ENCODE data around the gene CPAMD8. TPM values are rescaled to one million over a fixed set of nuclear protein-coding genes. Genes with fewer than 3 reads are reported as not detected.

CPAMD8 gene
- total and polyA plus RNA-seq, 9 of the 15 experiments (the other 6 are each of a cell fraction or from before 2014, with no cell fraction given), result 0.20 to 2.1 (median 1.3) TPM

- TF ChIP-seq HMGN3 (IDR thresholded peaks at IDR 0.05; ENCODE audit: borderline replicate concordance, extremely low read depth, insufficient read length, low read depth, low read length), result peak; percentile 56
- TF ChIP-seq, protein P1, sequence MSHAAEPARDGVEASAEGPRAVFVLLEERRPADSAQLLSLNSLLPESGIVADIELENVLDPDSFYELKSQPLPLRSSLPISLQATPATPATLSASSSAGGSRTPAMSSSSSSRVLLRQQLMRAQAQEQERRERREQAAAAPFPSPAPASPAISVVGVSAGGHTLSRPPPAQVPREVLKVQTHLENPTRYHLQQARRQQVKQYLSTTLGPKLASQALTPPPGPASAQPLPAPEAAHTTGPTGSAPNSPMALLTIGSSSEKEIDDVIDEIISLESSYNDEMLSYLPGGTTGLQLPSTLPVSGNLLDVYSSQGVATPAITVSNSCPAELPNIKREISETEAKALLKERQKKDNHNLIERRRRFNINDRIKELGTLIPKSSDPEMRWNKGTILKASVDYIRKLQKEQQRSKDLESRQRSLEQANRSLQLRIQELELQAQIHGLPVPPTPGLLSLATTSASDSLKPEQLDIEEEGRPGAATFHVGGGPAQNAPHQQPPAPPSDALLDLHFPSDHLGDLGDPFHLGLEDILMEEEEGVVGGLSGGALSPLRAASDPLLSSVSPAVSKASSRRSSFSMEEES (CRISPR knock-in tag; IDR thresholded peaks at IDR 0.05), result no peak
- TF ChIP-seq MAFG (tag; conservative IDR thresholded peaks at IDR 0.05), result no peak
- TF ChIP-seq ETV5 (CRISPR knock-in tag; IDR thresholded peaks at IDR 0.05; ENCODE audit: low read depth), result no peak
- TF ChIP-seq POLR2B (IDR thresholded peaks at IDR 0.05; ENCODE audit: low read depth, partially characterized antibody), result peak; percentile 69
- peak; percentile 35; the same call in 1 of the 2 replicates for TF ChIP-seq BHLHE40 (IDR thresholded peaks at IDR 0.05; ENCODE audit: low read length)
- TF ChIP-seq ZNF197 (CRISPR knock-in tag; IDR thresholded peaks at IDR 0.05; ENCODE audit: low read depth), result no peak; the same call in 1 of the 2 replicates
- TF ChIP-seq POLR2AphosphoS5 (IDR thresholded peaks at IDR 0.05; ENCODE audit: control insufficient read depth, insufficient read depth, low read depth, low read length), result no peak
- no peak for TF ChIP-seq RB1 (IDR thresholded peaks at IDR 0.05; ENCODE audit: low read depth)
- 0 out of 2 replicates have a peak, but pooled peaks have one; percentile 21 for TF ChIP-seq HDAC2 (IDR thresholded peaks at IDR 0.05)
- peak; percentile 85 for TF ChIP-seq SAFB (IDR thresholded peaks at IDR 0.05; ENCODE audit: borderline replicate concordance, low read depth, low read length)
- peak; percentile 8 for TF ChIP-seq TAF1 (IDR thresholded peaks at IDR 0.05; ENCODE audit: control insufficient read depth, extremely low read depth, insufficient read depth, low read length, severe bottlenecking)
- TF ChIP-seq CCNT2 (IDR thresholded peaks at IDR 0.05; ENCODE audit: borderline replicate concordance, extremely low read depth, insufficient read length, low read depth, low read length), result peak; percentile 43
- no peak for TF ChIP-seq RBM22 (IDR thresholded peaks at IDR 0.05; ENCODE audit: low read depth, low read length, poor library complexity, severe bottlenecking)
- no peak for TF ChIP-seq ZNF699 (CRISPR knock-in tag; IDR thresholded peaks at IDR 0.05; ENCODE audit: insufficient replicate concordance)
- TF ChIP-seq MYC (IDR thresholded peaks at IDR 0.05; ENCODE audit: low read depth, low read length), result 0 out of 2 replicates have a peak, but pooled peaks have one; percentile 37
- TF ChIP-seq MYC (CRISPR knock-in tag; IDR thresholded peaks at IDR 0.05; ENCODE audit: borderline replicate concordance, low read depth), result no peak
- TF ChIP-seq CXXC5 (CRISPR knock-in tag; IDR thresholded peaks at IDR 0.05), result peak; percentile 57; the same call in 1 of the 2 replicates
- TF ChIP-seq POLR2G (IDR thresholded peaks at IDR 0.05; ENCODE audit: low read depth, low read length), result 0 out of 2 replicates have a peak, but pooled peaks have one; percentile 23
- TF ChIP-seq, protein P2, sequence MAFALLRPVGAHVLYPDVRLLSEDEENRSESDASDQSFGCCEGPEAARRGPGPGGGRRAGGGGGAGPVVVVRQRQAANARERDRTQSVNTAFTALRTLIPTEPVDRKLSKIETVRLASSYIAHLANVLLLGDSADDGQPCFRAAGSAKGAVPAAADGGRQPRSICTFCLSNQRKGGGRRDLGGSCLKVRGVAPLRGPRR (CRISPR knock-in tag; IDR thresholded peaks at IDR 0.05), result no peak
- TF ChIP-seq, protein P3, sequence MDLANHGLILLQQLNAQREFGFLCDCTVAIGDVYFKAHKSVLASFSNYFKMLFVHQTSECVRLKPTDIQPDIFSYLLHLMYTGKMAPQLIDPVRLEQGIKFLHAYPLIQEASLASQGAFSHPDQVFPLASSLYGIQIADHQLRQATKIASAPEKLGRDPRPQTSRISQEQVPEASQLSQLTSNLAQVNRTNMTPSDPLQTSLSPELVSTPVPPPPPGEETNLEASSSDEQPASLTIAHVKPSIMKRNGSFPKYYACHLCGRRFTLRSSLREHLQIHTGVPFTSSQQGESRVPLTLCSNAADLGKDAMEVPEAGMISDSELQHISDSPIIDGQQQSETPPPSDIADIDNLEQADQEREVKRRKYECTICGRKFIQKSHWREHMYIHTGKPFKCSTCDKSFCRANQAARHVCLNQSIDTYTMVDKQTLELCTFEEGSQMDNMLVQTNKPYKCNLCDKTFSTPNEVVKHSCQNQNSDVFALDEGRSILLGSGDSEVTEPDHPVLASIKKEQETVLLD (IDR thresholded peaks at IDR 0.05), result peak; percentile 91
- no peak for TF ChIP-seq ZNF12 (CRISPR knock-in tag; IDR thresholded peaks at IDR 0.05)
- TF ChIP-seq ZBTB34 (CRISPR knock-in tag; IDR thresholded peaks at IDR 0.05), result no peak
Observed at GRCh38 chr19:16895467-16896145, 131.0 kb downstream of the CPAMD8 start (continued).
